ENCODE results near the gene MORN1. TPM values are rescaled to one million over a fixed set of nuclear protein-coding genes. Genes with fewer than 3 reads are reported as not detected.

The MORN1 gene
- total RNA-seq, 1 donor from 2014 or later: 18.4 TPM

DNA sequence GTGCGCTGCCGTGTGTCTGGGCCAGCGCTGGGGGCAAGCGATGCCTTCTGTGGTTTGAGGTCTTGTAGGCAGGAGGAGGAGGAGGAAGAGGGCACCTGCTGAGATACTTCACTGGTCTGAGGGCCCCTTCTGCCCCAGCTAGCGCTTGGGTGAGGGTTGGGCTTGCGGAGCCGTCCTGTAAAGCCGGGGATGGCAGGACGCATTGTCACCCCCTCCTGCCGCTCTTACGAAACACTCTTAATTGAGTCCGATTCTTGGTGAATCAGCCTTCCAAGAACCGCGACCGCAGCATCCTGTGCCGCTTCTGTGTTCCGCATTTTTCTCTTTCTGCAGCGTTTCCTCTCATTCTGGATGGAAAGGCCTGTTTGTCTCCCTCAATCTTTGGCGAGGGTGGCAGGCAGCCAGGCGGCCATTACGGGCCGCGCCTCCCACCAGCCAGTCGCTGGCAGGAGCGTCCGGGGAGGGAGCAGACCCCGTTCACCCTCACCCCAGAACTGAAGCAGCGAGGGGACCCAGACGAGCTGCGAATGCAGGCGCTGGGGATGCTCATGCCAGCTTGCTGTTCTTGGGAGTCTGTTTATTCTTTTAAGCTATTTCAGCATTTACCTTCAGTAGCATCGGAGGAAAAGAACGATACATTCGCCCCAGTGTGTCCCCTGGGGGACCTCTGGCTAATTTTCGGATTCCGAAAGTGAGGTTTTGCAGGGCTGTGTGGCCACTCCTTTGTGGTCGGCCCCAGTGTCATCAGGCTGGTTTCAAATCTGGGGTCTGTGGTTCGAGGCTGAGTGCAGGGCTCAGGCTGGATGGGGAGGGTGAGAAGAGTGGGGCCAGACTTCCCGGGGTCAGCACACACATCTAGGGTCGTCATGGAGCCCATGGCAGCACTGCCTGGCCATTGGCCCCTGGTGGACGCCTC lies 100.5 kb downstream of the MORN1 start:
- peak; percentile 71 to 96 for DNase-seq (ENCODE audit: low spot score in 2 of 2)
- Histone ChIP-seq H3K27me3 (no peaks in the 10 kb centered on the region), H3K27ac (peak overlapping the region; percentile 86 to 89), H3K4me1 (peaks cover 38 to 83% of the 10 kb centered on the region in 2 donors), H3K4me3 (peak overlapping the region; percentile 37 to 50), H3K36me3 (no peaks in the 10 kb centered on the region), H3K9me3 (no peaks in the 10 kb centered on the region)
- TF ChIP-seq, protein P1, sequence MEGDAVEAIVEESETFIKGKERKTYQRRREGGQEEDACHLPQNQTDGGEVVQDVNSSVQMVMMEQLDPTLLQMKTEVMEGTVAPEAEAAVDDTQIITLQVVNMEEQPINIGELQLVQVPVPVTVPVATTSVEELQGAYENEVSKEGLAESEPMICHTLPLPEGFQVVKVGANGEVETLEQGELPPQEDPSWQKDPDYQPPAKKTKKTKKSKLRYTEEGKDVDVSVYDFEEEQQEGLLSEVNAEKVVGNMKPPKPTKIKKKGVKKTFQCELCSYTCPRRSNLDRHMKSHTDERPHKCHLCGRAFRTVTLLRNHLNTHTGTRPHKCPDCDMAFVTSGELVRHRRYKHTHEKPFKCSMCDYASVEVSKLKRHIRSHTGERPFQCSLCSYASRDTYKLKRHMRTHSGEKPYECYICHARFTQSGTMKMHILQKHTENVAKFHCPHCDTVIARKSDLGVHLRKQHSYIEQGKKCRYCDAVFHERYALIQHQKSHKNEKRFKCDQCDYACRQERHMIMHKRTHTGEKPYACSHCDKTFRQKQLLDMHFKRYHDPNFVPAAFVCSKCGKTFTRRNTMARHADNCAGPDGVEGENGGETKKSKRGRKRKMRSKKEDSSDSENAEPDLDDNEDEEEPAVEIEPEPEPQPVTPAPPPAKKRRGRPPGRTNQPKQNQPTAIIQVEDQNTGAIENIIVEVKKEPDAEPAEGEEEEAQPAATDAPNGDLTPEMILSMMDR (IDR thresholded peaks at IDR 0.05): no peak
- intact Hi-C loops (cut with DNase I): loop anchor here (1.0 kb wide), 2 partner anchors 23 to 31 kb away; no protein-coding TSS in a partner anchor

DNA sequence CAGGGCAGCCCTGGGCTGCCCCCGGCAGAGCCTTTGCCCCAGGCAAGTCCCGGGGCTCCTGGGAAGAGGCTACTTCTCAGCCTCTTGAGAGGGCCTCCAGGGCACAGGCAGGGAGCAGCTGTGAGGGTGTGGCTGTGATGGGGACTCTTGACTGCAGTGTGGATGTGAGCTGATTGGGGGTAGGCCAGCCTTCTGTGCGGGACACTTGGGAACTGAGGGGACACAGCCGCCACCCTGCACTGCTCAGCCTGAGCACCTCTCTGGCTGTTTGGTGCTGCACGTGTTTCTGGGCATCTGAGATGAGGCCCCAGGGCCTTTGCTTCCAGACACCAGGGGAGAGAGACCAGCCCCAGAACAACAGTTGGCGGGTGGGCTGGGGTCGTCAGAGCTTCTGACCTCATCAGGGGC lies 101.2 kb downstream of the MORN1 start:
- intact Hi-C loops (cut with DNase I): loop anchor here (1.0 kb wide), 2 partner anchors 24 to 32 kb away; no protein-coding TSS in a partner anchor
- Histone ChIP-seq H3K27ac (peak overlapping the region; percentile 86 to 89), H3K27me3 (no peaks in the 10 kb centered on the region), H3K4me1 (peaks cover 38 to 78% of the 10 kb centered on the region in 2 donors), H3K4me3 (peak overlapping the region; percentile 37 to 50), H3K9me3 (no peaks in the 10 kb centered on the region), H3K36me3 (no peaks in the 10 kb centered on the region)
- DNase-seq (ENCODE audit: low spot score in 2 of 2): no peak
- TF ChIP-seq, protein P1 (IDR thresholded peaks at IDR 0.05): no peak

DNA sequence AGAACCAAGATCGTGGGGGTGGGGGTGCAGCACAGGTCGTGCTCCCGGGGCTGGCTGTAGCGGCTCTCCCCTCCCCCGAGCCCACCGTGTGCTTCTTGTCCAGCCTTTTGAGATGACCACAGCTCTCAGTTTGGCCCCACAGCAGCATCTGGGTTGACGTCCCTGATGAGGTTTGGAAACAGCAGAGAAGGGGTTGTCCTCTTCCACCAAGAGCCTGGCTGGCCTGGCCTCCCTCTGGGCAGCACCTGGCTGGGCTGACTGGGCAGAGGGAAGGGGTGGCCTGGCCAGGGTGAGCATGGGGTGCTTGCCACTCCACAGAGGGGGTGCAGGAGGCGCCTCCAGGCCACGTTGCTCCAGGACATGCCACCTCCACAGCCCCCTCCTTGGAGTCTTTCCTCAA lies 101.7 kb downstream of the MORN1 start:
- TF ChIP-seq, protein P1 (IDR thresholded peaks at IDR 0.05): no peak
- H3K4me1 ChIP-seq: peaks cover 36 to 76% of the 10 kb centered on the region in 2 donors
- no peaks in the 10 kb centered on the region for H3K27me3 ChIP-seq
- H3K27ac ChIP-seq: peak overlapping the region; percentile 86 to 89
- peak overlapping the region; percentile 37 to 50 for H3K4me3 ChIP-seq
- no peaks in the 10 kb centered on the region for H3K36me3 ChIP-seq
- intact Hi-C loops (cut with DNase I): loop anchor here (1.0 kb wide), 2 partner anchors 25 to 33 kb away; no protein-coding TSS in a partner anchor
- no peaks in the 10 kb centered on the region for H3K9me3 ChIP-seq
- DNase-seq (ENCODE audit: low spot score in 2 of 2): no peak

DNA sequence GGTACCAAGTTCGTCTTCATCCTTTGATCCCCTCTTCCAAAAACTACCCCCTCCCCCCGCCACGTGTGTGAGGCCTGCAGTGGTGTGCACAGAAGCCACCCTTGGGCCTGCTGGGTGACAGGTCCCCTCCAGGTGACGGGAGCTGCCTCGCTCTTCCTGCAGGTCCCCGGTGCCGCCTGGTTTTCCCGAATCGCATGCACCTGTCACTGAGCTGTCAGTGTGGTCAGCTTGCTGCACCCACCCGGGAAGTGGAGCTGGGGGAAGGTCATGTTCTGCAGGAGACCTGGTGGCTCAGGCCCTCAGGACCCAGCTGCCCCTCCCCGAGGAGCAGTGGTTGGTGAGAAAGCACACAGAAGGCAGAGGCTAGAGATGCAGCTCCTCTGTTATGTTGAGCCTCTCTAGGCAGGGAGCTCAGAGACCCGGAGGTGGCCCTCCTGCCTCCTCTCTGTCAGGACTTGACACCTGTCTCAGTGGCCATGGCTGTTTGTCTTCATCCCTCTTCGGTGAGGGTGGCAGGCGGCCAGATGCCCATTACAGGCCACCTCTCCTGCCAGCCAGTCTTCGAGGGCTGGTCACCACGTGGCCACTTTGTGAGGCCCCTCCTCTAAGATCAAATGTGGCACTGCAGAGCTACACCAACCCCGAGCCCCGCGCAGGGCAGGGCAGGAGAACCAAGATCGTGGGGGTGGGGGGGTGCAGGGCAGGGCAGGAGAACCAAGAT lies 102.4 kb downstream of the MORN1 start:
- H3K4me1 ChIP-seq: peaks cover 32 to 76% of the 10 kb centered on the region in 2 donors
- no peak overlapping the region for H3K4me3 ChIP-seq
- H3K36me3 ChIP-seq: no peaks in the 10 kb centered on the region
- DNase-seq (ENCODE audit: low spot score in 2 of 2): no peak
- no peaks in the 10 kb centered on the region for H3K27me3 ChIP-seq
- TF ChIP-seq, protein P1 (IDR thresholded peaks at IDR 0.05): no peak
- no peaks in the 10 kb centered on the region for H3K9me3 ChIP-seq
- intact Hi-C loops (cut with DNase I): no loop called here
- H3K27ac ChIP-seq: peak overlapping the region; percentile 86 to 89

DNA sequence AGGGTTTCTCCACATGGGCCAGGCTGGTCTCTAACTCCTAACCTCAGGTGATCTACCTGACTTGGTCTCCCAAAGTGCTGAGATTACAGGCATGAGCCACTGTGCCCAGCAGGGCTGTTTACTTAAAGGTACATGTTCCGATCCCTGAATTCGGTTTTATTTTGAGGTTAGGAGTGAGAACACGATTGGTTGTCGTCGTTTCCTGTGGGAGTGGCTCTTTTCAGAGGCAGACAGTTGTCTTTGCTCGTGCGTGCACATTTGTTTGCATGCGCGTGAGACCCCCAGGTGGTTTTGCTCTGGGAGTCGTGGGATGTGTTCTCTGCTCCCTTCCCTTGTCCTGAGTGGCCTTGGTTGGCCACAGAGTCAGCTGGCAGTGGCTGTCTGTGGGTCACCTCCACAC lies 103.0 kb downstream of the MORN1 start:
- TF ChIP-seq, protein P1 (IDR thresholded peaks at IDR 0.05): no peak
- Histone ChIP-seq H3K27ac (peak overlapping the region; percentile 12 to 89), H3K4me3 (no peak overlapping the region), H3K36me3 (no peaks in the 10 kb centered on the region), H3K9me3 (no peaks in the 10 kb centered on the region), H3K4me1 (peaks cover 30 to 74% of the 10 kb centered on the region in 2 donors), H3K27me3 (no peaks in the 10 kb centered on the region)
- intact Hi-C loops (cut with DNase I): no loop called here
- DNase-seq (ENCODE audit: low spot score in 2 of 2): no peak
